GM21423 (cell line): Measurements from ENCODE around the gene POLA2.
"Not testable (repeated sequence)": the region's sequence is repeated elsewhere in the genome, so short reads cannot be mapped to it uniquely, and the experiment has no call there.

Source experiments
- ATAC-seq: cut with Tn5 transposase; IDR thresholded peaks from one replicate; pipeline ENCODE4 v1.9.1; 2021; ENCODE audit warnings: mild to moderate bottlenecking, moderate library complexity; ENCODE audit not compliant: unreplicated experiment

The POLA2 gene, protein sequence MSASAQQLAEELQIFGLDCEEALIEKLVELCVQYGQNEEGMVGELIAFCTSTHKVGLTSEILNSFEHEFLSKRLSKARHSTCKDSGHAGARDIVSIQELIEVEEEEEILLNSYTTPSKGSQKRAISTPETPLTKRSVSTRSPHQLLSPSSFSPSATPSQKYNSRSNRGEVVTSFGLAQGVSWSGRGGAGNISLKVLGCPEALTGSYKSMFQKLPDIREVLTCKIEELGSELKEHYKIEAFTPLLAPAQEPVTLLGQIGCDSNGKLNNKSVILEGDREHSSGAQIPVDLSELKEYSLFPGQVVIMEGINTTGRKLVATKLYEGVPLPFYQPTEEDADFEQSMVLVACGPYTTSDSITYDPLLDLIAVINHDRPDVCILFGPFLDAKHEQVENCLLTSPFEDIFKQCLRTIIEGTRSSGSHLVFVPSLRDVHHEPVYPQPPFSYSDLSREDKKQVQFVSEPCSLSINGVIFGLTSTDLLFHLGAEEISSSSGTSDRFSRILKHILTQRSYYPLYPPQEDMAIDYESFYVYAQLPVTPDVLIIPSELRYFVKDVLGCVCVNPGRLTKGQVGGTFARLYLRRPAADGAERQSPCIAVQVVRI

DNA sequence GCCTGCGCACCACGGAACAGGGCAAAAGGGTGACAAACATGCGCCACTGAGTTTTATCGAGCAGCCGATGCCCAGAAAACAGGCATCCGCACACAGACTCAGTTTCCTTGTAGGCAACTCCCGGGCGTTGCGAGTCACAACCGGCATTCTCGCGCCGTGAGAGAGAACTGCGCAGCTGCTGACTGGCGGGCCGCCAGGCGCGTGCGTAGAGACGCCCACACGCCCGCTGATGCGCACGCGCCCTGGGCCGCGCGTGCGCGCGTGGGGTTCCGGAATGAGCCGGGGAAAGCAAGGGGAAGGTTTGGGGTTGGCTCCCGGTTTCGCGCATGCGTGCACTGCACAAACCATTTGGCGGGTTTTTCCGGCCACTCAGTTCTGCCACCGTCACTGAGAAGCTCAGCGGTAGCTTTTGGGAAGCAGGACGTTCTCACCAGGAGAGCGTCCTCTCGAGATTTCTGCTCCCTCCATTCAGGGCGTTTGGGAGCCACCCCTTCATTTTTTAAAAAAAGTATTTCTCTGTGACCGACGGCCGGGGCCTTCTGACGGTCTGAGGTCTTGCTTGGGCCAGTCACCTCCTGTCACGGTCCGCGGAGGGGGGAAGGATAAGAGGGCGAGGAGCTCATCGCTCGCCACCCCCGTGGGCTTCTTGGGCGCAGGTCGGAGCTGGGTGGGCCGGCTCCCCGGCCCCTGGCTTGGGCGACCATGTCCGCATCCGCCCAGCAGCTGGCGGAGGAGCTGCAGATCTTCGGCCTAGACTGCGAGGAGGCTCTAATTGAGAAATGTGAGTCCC is at the start of gene POLA2:
Gene POLA2, plus strand, starts transcription at position 372 of the 790 bp plus-strand sequence. Its CDS starts 331 bp downstream, at position 703.
- ATAC-seq = peak; percentile 79

DNA sequence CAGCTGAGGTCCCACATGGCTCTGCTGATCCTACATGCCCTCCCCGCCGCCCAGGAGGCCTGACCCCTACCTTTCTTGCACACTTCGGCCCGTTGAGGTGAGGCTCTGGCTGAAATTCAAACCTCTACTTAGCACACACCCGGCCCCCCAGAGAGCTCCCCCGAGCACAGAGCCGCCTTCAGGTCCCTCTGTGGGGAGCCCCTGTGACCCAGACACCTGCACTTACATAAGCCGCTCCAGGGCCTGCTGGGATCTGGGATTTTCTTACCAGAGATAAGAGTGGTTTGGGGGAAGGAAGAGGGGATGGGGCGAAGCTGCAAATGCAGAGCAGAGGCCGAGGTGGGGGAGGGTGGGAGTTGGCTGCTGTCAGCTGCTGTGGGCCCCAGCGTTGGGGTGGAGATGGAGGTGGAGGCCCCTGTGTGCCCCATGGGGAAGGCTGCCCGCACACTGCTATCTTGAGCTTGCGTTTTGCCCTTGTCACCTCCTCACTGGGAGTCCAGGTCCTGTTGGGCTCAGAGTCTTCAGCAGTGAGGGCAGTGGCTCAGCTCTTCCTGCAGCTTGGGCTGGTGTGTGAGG is 49.4 kb upstream of the POLA2 start:
- ATAC-seq = no peak

DNA sequence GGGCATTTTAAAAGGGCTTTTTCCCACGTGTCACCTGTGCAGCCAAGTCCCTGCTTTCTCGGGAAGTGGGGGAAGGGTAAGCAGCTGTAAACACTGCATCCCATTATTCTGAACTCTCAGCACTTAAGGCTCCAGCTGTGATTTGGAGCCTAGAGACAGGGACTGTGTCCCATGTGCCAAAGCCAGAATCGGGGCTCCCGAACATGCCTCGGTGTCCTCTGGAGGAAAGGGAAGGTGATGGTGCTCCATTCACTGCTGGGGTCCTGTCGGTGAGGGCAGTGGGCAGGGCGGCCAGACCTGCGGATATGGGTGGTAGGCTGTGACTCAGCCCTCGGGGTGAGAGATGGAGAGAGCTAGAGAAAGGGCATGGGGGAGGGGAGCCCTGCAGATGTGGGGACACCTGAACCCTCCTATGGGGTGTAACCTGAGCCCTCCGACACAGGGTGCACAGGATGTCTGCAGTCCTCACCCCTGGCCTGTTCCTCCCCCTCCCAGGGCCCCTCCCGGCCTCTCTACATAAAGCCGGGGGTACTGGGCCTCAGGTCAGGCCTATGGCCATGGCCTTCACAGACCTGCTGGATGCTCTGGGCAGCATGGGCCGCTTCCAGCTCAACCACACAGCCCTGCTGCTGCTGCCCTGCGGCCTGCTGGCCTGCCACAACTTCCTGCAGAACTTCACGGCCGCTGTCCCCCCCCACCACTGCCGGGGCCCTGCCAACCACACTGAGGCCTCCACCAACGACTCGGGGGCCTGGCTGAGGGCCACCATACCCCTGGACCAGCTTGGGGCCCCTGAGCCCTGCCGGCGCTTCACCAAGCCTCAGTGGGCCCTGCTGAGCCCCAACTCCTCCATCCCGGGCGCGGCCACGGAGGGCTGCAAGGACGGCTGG is 48.2 kb upstream of the POLA2 start:
- ATAC-seq = no peak

DNA sequence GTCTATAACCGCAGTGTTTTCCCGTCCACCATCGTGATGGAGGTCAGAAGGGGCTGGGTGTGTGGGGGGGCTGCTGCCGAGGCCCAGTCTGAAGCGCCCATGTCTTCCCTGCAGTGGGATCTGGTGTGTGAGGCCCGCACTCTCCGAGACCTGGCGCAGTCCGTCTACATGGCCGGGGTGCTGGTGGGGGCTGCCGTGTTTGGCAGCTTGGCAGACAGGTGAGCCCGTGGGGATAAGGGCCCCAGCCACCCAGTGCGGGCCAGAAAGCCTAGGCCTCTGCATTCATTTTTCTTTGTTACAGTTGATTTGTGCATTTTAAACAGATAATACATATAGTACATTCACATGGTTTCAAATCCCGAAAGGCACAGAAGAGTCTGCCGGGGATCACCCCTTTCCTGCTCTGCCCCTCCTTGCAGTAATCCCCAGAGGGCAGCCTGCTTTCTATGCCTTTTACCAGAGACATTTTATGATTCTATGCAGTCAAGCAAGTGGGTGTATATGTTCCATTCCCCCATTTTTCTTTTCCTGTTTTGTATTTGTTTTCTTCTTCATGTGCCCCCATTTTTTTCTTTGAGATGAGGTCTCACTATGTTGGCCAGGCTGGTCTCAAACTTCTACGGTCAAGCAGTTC is 47.4 kb upstream of the POLA2 start:
- ATAC-seq = no peak

DNA sequence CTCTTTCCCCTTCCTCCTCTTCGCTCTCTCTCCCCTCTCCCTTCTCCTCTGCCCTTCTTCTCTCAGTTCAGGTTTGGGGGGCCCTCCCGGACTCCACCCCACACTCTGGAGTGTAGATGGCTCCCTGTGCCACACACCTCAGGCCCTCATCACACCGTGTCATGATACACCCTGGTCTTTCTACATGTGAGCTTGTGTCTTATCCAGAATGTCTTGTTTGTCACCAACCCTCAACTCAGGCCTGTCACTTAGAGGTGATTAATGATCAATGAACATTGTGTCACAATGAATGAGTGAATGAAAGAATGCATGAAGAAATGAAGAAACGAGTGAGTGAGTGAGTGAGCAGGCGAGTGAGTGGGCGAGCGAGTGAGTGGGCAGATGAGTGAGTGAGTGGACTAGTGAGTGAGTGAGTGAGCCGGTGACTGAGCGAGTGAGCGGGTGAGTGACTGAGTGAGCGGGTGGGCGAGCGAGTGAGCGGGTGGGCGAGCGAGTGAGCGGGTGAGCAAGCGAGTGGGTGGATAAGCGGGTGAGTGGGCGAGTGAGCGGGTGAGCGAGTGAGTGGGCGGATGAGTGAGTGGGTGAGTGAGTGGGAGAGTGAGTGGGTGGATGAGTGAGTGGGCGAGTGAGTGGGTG is 46.2 kb upstream of the POLA2 start:
- ATAC-seq = no peak

DNA sequence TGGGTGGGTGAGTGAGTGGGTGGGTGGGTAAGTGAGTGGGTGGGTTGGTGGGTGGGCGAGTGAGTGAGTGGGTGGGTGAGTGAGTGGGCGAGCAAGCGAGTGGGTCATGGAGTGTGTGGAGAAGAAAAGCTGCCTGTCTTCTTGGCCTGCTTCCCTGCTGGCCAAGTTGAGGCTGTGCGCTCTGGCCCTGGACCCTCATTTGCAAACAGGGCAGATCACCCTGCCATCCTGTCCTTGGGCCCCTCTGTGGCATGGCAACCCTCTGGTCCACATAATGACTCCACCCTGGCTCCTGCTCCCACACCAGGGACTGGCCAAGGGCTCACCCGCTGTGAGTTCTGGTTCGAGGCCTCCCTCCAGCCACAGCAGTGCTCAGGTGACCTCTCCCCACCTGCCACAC is 44.9 kb upstream of the POLA2 start:
- no peak for ATAC-seq

DNA sequence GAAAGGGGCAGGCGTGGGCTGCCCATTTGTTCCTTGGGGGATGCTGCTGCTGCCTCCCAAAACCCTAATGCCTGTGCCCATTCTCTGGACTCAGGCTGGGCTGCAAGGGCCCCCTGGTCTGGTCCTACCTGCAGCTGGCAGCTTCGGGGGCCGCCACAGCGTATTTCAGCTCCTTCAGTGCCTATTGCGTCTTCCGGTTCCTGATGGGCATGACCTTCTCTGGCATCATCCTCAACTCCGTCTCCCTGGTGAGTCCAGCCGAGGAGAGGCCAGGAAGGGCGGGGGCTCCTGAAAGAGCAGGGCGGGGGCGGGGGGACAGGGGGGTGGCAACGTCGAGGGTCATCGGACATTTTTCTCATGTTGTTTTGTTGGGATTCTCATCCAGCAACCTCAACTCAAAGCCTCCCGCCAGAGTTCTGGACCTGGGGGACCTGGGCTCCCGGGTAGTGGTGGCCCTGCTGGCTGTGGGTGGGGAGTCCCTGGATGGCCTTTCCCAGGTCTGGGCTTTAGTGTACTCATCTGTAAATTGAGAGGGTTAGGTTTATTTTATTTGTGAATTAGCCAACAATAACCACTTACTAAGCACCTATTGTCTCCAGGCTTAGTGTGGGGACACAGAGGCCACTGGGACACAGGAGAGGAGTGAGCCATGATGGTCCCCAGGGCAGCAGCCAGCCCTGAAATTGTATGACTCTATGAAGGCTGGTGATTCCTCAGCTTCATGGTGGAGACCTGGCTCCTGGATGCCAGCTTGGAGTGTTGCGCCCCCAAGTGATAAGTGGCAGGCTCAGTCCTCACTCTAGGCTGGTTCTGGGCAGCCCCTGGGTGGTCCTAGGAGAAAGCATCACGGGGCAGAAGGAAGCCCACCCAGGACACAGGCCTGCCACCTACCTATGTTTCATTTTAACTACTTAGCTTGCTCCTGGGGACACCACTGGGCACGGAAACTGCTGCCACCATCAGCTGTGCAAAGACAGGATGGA is 44.0 kb upstream of the POLA2 start:
- no peak for ATAC-seq

DNA sequence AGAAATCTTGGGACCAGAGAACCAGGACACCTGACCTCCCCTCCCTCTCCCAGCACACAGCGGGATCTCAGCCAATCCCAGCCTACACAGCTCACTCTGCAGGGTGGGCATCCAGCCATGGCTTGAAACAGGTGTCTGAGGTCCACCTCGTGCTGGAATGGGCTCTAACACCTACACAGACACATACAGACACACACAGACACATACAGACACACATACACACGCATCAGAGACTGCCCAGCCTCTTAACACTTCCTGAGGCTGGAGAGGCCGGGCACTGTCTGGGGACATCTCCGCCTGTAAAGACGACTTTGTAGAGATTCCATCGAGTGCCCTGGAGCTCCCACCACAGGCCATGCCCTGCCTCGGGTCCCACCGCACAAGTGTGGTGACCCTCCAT is 43.3 kb upstream of the POLA2 start:
- ATAC-seq = no peak

DNA sequence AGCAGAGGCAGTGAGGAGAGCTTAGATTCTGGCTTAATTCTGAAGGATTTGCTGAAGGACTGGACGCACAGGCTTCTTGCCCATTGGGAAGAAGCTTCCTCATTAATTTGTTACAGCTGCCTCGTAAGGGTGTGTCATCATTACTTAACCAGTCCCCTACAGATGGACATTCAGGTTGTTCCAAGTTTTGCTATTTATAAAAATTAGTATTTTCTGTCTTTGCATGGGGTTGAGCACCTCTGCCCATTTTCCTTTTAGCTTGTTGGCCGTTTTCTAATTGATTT is 41.9 kb upstream of the POLA2 start:
- no peak for ATAC-seq

DNA sequence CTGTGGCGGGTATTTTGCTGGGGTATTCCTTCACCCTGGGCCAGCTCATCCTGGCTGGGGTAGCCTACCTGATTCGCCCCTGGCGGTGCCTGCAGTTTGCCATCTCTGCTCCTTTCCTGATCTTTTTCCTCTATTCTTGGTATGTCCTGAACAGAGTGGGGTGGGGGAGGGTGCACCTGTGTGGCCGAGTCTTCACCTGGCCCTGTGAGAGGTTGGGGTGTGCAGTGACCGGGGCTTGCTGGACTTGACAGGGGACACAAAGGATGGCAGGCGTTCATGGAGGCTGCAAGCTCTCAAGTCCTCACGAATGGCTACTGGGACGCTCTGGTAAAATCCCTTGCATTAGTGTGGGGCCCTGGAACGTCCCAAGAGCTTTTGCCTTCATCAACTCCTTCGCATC is 40.7 kb upstream of the POLA2 start:
- no peak for ATAC-seq

DNA sequence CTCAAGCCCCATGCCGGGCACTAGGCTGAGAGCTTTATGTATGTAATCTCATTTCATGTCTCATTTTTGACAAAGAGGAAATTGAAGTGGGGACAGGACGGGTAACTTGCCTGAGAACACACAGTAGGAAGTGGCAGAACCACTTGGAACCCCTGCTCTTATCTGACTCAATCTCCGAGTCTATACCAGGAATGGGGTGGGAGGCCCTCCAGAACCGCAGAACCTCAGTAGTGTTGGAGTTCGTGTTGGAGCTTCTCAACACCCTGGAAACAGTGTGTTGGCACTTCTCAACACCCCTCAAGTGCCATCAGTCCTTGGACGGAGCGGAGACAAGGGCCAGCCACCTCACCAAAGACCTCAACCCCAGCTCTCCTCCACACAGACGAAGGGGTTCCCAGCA is 38.8 kb upstream of the POLA2 start:
- no peak for ATAC-seq

DNA sequence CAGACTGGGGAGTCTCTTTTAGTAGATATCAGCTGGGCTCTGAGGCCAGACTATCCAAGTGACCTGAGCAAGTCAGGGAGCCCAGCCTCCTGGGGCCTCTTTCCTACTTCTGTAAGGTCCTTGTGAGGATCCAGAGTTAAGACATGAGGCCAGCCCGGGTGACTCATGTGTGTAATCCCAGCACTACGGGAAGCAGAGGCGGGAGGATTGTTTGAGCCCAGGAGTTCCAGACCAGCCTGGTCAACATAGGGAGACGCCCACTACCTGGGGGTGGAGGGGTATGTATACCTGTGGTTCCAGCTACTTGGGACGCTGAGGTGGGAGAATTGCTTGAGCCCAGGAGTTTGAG is 36.9 kb upstream of the POLA2 start:
- ATAC-seq = no peak

DNA sequence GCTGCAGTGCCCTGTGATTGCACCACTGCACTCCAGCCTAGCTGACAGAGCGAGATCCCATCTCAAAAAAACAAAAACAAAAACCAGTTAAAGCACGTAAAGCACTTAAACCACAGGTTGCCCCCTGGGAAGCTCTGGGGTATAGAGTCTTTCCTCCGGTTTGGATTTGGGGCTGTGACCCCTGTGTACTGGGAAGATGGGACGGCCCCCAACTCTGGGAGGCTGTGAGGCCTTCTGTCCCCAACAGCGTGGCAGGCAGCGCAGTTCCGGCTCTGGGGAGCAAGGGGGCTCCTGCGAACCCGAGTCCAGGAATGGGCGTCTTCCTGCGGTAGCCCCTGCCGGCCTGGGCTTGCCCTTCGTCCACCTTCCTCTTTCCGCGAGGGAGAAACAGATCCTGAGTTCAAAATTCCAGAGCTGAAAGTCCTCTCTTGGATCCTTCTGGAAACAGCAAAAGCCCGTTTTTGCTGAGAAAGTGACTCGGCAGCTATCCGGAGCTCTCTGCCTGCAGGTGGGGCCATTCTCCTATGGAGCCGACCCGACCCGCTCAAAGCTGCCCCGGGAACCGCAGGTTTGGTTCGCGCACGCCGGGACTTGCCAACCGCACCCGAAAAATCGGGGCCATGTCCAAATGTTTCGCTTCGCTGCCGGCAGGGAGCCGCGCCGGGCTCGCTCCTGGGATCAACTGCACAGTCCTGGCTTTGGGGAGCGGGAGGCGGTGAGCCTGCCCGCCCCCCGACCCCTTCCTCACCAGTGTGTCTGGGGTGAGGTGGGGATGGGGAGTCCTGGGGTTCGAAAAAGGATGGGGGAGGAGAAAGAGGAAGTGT is 36.3 kb upstream of the POLA2 start:
- no peak for ATAC-seq

DNA sequence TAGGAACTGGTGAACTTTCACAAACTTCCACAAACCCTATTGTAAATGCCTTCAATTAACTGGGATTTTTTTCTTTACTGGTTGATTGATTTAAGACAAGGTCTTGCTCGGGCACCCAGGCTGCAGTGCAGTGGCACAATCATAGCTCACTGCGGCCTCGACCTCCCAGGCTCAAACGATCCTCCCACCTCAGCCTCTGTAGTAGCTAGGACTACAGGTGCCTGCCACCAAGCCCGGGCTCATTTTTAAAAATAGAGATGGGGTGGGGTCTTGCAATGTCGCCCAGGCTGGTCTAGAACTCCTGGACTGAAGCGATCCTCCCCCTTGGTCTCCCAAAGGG is 35.7 kb upstream of the POLA2 start:
- ATAC-seq = no peak

DNA sequence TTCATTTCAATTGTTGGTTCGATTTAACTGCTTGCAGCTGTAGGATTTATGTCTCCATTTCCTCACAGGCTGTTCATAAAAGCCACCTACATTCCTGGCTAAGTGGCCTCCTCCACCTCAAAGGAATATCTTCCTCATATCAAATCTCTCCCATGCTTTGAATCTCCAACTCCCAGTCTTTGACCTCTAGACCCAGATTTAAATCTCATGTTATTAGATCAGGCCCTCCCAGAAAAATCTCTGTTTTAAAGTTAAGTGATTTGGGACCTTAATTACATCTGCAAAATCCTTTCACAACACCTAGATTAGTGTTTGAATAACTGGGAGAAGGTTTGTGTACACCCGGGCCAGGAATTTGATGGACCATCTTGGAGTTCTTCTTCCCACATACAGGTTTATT is 33.9 kb upstream of the POLA2 start:
- no peak for ATAC-seq

DNA sequence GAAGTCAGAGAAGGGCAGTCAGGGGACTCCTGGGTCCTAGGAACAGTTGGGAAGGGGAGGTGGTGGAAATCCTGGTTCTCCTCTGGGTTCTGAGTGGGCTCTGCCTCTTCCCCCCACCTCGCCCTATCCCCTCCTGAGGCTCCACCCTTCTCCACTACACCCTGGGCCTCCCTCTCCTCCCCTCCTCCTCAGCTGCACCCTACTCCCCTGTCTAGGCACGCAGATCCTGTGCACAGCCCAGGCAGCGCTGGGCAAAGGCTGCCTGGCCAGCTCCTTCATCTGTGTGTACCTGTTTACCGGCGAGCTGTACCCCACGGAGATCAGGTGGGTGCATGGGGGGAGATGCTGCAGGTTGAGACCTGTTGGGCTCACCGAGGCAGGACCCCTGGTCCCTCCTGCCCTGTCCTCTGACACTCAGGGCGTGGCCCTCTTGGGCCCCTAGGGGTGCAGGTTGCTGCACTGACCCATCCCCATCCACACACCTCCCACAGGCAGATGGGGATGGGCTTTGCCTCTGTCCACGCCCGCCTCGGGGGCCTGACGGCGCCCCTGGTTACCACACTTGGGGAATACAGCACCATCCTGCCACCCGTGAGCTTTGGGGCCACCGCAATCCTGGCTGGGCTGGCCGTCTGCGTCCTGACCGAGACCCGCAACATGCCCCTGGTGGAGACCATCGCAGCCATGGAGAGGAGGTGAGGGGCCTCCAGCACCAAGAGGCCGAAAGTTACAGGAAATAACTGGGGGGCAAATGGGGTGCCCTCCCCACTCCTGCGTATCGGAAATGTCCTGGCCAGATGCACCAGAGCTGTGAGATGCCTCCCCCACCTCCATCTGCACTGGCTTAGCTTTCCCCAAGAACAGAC is 25.3 kb upstream of the POLA2 start:
- no peak for ATAC-seq

DNA sequence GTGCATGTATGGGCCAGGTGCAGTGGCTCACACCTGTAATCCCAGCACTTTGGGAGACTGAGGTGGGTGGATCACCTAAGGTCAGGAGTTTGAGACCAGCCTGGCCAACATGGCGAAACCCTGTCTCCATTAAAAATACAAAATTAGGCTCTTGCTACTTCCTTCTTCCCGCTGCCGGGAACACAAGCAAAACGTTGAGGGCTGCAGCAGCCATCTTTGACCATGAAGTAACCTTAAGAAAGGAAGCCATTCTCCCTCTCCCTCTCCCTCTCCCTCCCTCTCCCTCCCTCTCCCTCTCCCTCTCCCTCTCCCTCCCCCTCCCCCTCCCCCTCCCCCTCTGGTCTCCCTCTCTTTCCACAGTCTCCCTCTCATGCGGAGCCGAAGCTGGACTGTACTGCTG is 23.5 kb upstream of the POLA2 start:
- ATAC-seq = not testable (repeated sequence)
